ENCODE measurements around the gene CCDC85B.

DNA sequence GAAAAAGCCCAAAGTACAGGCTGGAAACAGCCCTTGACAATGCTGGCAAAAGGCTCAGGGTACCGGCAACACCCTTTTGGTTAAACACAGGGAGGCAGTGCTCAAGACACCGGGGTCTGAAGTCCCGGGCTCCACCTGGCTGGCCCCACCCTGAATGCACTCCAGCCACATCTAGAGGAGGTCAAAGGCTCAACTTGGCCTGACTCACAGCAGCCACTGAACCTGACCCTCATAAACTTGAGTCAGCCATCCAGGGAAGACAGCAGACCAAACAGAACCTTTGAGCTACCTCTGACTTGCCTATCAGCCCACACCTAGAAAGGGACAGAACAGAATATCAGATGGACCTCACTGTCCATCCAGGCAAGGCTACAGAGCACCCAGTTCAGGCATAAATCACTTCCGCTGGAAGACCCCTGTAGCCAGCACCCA, 36.3 kb upstream of the CCDC85B start:
- TF ChIP-seq, protein P1, sequence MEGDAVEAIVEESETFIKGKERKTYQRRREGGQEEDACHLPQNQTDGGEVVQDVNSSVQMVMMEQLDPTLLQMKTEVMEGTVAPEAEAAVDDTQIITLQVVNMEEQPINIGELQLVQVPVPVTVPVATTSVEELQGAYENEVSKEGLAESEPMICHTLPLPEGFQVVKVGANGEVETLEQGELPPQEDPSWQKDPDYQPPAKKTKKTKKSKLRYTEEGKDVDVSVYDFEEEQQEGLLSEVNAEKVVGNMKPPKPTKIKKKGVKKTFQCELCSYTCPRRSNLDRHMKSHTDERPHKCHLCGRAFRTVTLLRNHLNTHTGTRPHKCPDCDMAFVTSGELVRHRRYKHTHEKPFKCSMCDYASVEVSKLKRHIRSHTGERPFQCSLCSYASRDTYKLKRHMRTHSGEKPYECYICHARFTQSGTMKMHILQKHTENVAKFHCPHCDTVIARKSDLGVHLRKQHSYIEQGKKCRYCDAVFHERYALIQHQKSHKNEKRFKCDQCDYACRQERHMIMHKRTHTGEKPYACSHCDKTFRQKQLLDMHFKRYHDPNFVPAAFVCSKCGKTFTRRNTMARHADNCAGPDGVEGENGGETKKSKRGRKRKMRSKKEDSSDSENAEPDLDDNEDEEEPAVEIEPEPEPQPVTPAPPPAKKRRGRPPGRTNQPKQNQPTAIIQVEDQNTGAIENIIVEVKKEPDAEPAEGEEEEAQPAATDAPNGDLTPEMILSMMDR (IDR thresholded peaks at IDR 0.05): no peak
- TF ChIP-seq EZH2 (IDR thresholded peaks at IDR 0.05): no peak

All from neural progenitor cell (in vitro differentiated cells).